COLO668 (cell line): Measurements from ENCODE around the gene SETD1A.
A peak's percentile ranks its signal among the peaks of the same experiment; 100 is the strongest.

Experiments used
- DNase-seq: peaks from one replicate; lab custom pipeline; 2025; ENCODE audit not compliant: unreplicated experiment; lab: John Stamatoyannopoulos, UW

Gene SETD1A

DNA sequence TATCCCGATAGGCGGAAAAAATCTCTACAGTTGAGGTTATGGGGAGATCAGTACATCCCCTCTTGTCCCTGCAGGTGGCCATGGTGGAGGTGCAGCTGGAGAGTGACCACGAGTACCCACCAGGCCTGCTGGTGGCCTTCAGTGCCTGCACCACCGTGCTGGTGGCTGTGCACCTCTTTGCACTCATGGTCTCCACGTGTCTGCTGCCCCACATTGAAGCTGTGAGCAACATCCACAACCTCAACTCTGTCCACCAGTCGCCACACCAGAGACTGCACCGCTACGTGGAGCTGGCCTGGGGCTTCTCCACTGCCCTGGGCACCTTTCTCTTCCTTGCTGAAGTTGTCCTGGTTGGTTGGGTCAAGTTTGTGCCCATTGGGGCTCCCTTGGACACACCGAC is 4.4 kb upstream of the SETD1A start:
- no peak for DNase-seq

DNA sequence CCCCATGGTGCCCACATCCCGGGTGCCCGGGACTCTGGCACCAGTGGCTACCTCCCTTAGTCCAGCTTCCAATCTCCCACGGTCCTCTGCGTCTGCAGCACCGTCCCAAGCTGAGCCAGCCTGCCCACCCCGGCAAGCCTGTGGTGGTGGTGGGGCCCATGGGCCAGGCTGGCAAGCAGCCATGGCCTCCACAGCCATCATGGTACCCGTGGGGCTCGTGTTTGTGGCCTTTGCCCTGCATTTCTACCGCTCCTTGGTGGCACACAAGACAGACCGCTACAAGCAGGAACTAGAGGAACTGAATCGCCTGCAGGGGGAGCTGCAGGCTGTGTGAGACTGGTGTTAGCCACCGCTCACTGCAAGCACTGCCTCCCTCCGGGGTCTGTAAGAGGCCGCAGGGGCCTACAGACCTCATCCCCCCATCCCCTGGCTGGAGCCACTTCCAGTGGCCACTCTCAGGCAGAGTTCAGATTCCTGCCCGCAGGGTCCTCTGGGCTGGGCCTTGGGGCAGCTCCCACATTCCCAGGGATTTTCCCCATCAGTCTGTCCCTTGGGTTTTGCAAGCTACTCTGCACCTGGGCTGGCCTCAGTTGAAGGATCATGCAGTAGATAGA is 3.9 kb upstream of the SETD1A start:
- DNase-seq: peak; percentile 70

DNA sequence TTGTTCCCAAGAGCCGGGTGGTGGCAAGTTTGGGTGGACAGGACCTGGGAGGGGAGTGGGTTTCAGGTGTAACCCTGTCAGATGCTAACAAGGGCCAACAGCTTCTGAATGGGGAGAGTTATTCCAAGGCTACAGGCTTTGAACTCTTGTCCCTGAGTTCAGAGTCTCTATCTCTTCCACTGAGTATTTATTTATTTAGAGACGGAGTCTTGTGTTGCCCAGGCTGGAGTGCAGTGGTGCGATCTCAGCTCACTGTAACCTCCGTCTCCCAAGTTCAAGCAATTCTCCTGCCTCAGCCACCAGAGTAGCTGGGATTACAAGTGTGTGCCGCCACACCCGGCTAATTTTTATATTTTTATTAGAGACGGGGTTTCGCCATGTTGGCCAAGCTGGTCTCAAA is 2.6 kb upstream of the SETD1A start:
- DNase-seq: no peak

DNA sequence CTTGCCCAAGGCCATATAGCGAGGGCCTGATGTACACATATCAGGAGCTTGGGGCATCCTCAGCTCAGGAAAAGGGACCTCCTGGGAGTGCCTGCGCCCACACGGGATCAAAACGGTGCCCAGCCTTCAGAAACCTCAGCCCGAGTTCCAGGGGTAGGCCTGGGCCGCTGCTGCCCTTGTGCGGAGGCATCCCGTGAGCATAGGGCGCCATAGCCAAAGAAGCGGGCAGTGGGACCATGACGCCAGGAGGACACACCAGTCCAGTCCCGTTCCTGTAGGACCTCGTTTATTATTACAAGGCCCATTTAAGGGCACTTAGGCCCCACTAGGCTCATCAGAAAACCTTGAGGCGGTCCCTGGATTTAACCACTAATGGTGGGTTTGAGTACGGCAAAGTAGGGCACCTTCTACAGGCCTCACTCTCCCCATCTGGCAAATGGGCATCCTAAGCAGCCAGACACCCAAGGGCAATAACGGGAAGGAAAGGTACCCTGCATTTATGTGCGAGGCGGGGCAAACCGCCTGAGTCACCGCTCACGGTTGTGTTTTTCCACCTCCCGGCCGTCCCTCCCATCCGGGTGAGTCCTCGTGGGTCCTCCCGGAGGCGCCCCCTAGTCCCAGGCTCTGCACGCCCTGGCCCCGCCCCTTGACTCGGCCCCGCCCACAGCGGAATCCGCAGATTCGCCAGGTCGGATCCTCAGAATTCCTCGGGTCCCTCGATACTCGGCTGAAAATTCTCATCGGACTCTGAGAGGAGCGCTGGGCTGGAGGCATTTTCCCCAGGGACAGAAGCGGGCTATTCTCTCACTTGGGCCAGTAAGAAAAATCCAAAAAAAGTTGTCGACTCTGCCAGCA is 726 bp upstream of the SETD1A start:
- DNase-seq: peak; percentile 84

DNA sequence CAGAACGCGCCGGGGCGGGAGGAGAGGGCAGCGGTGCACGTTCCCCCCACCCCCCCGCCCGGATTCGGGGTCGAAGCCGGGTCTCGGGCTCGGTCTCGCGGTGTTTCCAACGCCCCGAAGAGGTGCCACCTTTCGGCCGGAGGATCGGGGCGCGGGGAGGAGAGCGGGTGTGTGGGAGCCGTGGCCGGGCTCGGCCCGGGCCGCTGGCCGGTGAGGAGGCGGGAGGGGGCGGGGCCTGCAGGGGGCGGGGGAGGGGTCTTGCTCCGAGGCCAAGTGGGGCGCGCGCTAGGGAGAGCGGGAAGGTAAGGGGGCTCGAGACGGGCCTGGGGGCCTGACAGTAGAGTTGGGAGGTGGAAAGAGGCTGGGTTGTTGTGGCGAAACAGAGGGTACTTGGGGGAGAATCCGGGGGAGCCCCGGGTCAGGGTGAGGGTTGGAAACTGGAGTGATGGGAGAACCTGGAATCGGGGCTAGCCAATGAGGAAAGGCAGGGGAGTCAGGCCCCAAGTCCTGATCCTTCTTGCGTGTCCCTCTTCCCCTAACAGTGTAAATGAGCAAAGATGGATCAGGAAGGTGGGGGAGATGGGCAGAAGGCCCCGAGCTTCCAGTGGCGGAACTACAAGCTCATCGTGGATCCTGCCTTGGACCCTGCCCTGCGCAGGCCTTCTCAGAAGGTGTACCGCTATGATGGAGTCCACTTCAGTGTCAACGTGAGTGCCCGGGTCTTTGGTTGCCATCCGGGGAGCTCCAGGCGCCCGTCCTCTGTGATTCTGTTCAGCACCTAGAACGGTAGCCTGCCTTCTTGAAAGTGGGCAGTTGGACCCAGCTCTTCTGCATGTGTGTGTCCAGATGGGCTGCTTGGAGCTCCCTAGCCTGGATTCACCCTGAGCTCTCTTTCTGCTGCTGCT is 873 bp downstream of the SETD1A start:
- peak; percentile 81 for DNase-seq

DNA sequence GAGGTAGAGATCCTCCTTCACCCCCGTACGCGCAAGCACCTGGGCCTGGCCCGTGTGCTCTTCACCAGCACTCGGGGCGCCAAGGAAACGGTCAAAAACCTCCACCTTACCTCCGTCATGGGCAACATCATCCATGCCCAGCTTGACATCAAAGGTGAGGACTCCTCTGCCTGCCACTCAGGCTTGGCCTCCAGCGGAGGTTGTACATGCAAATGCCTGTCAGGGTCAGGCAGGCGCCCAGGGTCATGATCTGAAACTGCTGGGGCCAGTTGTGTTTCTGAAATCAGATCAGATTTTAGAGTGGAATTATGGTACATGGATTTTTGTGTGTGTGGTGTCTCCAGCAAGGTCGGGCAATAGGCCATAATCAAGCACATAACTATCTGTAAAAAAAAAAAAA is 3.8 kb downstream of the SETD1A start:
- no peak for DNase-seq

DNA sequence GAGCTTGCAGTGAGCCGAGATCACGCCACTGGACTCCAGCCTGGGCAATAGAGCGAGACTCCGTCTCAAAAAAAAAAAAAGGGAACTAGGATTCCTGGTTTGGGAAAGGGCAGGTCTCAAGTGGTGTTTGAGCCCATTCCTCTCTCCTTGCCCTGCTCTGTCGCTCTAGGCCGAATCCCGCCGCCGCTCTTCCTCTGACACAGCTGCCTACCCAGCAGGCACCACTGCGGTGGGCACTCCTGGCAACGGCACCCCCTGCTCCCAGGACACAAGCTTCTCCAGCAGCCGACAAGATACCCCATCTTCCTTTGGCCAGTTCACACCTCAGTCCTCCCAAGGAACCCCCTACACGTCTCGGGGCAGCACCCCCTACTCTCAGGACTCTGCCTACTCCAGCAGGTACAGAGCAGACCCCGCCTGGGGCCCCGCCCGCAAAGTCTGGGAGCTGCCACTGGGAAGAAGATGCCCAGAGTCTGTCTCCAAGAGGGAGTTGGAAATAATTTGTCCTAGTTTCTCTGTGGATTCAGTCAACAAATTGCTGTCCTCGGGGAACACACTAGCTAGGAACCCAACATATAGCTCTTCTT is 6.5 kb downstream of the SETD1A start:
- DNase-seq: no peak

DNA sequence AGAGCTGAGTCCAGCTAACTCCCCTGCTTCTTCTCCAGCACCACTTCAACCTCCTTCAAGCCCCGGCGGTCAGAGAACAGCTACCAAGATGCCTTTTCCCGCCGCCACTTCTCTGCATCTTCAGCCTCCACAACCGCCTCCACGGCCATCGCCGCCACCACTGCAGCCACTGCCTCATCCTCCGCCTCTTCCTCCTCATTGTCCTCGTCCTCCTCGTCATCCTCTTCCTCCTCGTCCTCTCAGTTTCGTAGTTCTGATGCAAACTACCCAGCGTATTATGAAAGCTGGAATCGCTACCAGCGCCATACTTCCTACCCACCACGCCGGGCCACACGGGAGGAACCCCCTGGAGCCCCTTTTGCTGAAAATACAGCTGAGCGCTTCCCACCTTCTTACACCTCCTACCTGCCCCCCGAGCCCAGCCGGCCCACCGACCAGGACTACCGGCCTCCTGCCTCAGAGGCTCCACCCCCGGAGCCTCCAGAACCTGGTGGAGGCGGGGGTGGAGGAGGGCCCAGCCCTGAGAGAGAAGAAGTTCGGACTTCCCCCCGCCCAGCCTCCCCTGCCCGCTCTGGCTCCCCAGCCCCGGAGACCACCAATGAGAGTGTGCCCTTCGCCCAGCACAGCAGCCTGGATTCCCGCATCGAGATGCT is 7.1 kb downstream of the SETD1A start:
- DNase-seq: no peak

DNA sequence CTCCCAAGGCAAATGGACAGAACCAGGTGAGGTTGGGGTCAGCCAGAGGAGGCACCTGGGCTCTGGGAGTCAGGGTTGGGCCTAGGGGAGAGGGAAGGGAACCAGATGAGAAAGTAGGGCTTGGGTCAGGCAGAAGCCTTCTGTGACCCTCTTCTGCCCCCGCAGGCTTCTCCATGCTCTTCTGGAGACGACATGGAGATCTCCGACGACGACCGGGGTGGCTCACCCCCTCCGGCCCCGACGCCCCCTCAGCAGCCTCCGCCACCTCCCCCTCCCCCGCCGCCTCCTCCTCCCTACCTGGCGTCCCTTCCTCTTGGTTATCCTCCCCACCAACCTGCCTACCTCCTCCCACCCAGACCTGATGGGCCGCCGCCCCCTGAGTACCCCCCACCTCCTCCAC is 7.9 kb downstream of the SETD1A start:
- DNase-seq: no peak

DNA sequence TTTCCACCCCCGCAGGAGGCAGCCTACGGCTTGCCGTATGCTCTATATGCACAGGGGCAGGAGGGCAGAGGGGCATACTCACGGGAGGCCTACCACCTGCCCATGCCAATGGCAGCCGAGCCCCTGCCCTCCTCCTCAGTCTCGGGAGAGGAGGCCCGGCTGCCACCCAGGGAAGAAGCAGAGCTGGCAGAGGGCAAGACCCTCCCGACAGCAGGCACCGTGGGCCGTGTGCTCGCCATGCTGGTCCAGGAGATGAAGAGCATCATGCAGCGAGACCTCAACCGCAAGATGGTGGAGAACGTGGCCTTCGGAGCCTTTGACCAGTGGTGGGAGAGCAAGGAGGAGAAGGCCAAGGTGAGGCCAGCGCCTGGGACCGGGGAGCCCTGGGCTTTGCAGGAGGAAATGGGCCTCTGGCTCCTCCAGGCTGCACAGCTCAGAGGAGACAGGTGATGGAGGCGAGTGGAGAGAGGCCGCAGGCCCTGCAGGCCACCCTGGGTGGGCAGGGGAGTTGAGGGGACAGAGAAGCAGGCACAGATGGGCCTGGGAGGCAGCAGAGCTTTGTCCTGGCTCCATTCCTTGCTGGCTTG is 8.6 kb downstream of the SETD1A start:
- no peak for DNase-seq

DNA sequence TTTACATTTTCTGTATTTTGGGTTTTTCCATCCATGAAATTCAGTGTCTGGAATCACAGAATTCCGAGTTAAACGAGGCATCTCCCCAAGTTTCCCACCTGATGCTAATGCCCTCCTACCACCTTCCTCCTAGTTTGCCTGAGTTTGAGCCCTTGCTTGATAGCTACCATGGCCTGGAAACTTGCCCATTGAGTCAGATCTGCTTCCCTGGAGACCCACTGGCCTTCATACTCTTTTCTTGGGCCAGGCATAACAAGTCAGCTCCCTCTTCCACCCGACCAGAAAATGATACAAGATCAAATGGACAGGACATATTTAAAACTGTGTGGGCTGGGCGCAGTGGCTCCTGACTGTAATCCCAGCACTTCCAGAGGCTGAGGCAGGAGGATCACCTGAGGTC is 10.2 kb downstream of the SETD1A start:
- no peak for DNase-seq

DNA sequence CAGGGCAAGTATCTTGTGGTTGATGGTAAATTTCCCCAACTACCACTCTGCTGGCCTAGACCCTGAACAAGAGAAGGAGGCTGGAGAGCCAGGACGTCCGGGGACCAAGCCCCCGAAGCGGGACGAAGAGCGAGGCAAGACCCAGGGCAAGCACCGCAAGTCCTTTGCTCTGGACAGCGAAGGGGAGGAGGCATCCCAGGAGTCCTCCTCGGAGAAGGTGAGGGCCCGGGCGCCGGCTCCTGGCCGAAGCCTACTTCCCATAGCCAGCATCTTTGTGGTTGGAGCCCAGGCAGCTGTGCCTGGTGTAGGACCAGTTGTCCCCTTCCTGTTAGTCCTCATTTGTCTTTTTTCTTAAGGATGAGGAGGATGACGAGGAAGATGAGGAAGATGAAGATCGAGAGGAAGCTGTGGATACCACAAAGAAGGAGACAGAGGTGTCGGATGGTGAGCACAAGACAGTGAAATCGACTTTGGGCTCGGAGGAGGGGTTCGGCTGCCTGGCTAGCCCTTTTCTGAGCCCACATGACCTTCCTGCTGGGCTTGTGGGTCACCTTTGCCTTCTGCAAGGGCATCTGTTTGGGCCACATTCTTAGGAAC is 11.8 kb downstream of the SETD1A start:
- DNase-seq: no peak

DNA sequence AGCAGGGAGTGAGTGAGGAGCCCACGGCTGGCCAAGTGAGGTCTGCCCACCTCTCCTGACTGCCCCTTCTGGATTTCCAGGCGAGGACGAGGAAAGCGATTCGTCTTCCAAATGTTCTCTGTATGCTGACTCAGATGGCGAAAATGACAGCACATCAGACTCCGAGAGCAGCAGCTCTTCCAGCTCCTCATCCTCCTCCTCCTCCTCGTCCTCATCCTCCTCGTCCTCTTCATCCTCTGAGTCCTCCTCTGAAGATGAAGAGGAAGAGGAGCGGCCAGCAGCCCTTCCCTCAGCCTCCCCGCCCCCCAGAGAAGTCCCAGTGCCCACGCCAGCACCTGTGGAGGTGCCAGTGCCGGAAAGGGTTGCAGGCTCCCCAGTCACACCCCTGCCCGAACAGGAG is 13.7 kb downstream of the SETD1A start:
- DNase-seq: no peak

DNA sequence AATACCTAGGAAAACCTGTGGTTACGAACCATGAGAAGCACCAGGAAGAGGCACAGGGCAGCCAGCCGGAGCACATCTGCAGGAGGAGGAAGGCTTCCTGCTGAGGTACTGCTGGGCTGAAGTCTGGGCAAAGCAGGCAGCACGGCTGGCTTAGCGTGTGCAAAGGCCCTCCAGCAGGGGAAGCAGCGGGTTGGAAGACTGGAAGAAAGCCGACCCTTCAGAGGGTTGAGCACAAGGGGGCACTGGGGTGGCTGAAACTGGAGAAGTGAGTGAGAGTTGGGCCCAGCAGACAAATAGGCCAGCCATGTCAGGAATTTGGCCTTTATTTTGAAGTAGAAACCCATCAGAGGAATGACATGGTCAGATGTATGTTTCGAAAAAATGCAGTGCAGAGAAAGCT is 15.3 kb downstream of the SETD1A start:
- no peak for DNase-seq

DNA sequence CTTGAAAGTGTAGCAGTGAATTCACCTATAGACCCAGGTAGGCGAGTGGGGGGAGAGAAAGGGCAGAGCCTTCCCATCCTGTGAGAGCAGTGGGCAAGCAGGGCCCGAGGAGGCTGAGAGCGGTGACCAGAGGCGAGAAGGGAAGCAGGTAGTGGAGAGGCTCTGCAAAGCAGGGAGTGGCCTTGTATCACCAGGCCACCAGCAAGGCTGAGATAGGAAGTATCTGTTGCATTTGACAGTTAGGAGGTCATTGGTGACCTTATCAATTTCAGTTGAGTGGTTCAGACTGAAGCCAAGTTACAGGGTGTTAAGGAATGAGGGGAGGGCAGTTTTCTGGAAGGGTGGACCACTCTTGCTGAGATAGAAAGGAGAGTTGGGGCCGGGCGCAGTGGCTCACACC is 16.8 kb downstream of the SETD1A start:
- no peak for DNase-seq

DNA sequence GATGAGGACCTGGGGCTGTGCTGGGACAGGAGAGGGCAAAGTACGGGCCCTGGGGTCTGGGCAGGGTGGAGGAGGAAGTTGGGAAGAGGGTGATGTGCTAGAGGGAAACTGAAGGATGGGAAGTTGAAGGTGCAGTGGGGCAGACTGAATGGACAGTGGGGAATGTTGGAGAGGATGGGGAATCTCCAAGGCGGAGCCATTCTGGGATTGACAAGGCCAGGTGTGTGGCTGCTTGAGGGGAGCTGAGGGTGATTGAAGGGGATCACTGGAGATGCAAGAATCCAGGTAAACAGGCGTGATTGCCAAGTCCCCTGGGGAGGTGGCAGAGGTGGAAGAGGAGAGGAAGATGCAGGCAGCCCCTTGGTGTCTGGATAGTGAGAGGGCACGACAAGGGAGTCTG is 18.9 kb downstream of the SETD1A start:
- DNase-seq: no peak

DNA sequence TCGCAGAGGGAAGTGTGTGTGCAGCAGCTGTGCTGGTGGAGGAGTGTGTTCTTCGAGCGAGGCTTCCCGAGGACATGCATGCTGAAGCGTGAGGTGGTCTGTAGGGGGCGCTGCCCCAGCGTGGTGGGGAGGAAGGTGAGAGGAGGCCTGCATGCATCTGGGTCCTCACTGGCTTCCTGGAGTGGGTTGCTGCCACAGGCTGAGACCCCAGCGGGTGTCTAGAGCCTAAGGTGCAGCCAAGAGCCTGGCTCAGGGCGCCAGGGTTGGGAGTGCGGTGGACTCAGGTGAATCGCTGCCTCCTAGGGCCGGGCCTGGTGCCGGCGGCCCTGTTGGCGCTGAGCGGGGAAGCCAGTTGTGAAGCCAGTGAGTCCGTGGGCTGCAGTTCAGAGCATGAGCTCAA is 19.9 kb downstream of the SETD1A start:
- peak; percentile 21 for DNase-seq

DNA sequence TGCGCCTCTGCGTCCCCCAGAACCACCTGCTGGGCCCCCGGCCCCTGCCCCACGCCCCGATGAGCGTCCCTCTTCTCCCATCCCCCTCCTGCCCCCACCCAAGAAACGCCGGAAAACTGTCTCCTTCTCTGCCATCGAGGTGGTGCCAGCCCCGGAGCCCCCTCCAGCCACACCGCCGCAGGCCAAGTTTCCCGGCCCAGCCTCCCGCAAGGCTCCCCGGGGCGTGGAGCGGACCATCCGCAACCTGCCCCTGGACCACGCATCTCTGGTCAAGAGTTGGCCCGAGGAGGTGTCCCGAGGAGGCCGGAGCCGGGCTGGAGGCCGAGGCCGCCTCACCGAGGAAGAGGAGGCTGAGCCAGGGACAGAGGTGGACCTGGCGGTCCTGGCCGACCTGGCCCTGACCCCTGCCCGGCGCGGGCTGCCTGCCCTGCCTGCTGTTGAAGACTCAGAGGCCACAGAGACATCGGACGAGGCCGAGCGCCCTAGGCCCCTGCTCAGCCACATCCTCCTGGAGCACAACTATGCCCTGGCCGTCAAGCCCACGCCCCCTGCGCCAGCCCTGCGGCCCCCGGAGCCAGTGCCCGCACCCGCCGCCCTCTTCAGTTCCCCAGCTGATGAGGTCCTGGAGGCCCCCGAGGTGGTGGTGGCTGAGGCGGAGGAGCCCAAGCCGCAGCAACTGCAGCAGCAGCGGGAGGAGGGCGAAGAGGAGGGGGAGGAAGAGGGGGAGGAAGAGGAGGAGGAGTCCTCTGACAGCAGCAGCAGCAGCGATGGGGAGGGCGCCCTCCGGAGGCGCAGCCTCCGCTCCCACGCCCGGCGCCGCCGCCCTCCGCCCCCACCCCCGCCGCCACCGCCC is 21.8 kb downstream of the SETD1A start:
- no peak for DNase-seq

DNA sequence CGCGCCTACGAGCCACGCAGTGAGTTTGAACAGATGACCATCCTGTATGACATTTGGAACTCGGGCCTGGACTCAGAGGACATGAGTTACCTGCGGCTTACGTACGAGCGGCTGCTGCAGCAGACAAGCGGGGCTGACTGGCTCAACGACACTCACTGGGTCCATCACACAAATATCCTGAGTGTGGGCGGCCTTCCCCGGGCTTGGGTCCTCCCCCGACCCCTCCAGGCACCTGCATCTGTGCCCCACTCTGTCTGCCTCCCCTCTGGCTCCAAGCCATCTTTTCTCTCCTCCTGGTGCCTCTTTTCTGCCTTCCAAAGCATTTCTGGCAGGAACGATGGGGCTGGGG is 22.4 kb downstream of the SETD1A start:
- no peak for DNase-seq
